HG02588 (cell line): ENCODE data around the gene CLK1.
"Not testable (repeated sequence)": the region's sequence is repeated elsewhere in the genome, so short reads cannot be mapped to it uniquely, and the experiment has no call there.

Experiments used
- ATAC-seq: cut with Tn5 transposase; IDR thresholded peaks from one replicate; pipeline ENCODE4 v1.9.1; 2021; ENCODE audit warnings: mild to moderate bottlenecking, moderate library complexity; ENCODE audit not compliant: unreplicated experiment

Gene CLK1

DNA sequence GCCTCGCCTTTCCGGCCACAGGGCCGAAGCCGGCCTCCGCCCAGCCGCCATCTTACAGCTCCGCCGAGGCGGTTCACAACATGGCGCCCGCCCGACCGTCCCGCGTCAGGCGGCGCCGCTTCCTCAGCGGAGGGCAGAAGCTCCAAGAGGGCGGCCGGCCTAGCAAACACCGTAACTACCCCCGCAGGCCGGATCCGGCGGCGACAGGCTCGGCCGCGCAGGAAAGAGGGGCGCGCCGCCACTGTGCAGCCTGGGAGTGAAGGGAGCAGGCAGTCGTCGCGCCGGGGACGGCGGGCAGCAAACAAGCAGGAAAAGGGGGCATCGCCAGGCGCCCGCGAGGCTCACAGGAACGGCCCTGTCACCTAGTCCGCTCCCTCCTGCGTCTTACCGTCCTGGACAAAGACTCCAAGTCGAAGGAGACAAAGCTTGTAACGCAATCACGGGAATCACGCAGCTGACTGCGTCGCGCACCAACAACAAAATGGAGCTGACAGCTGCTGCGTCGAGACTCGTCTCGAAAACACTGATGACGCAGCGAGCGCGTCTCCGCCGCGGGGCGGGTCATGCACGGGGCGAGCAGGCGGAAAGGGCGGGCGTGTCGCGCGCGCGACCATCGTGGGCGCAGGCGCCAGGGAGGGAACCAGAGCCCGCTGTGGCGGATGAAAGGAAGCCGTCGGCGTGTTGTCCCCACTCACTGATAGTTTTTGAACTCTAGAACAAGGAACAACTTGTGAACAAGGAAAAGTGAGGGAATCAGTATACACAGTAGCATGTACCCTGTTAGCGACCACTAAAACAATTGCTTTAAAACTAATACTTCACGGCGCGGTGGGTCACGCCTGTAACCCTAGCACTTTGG, at the start of gene CLK1:
CLK1 (minus strand) TSS at position 483 of the 859 bp plus-strand sequence. CDS start 2,796 bp downstream, outside the sequence.
- ATAC-seq = peak; percentile 83

DNA sequence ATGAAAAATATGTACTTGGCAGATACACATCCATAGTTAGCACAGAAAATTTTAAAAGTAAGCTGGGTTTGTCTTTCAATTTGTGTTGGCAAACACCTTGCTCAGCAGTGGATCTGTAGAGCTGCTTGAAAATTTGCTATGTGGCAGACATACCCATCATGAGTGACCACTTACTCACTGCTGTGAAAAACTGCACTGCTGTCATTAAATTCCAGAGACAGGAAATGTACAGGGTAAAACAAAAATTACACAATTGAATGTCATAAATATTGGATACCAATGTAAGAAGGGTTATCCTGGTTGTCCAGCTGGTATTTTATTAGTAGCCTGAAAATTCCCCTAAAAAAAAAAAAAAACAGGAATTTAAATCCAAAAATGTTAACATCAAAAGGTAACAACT, 49.2 kb upstream of the CLK1 start:
- ATAC-seq = no peak

DNA sequence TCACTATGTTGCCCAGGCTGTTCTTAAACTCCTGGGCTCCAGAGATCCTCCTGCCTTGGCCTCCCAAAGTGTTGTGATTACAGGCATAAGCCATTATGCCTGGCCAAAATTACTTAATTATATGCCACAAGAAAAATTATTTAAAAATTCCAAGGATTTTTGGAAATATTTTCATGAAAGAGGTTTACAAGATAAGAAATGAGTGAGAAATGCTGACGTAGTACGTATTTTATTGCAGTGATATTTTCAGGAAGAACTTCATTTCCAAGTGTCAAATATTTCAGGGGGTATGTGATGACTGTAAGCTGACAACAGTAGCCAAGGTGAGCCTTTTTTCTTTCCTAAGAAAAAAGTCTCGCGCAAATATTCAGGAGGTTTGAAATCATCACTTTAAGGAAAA, 45.5 kb upstream of the CLK1 start:
- ATAC-seq = no peak

DNA sequence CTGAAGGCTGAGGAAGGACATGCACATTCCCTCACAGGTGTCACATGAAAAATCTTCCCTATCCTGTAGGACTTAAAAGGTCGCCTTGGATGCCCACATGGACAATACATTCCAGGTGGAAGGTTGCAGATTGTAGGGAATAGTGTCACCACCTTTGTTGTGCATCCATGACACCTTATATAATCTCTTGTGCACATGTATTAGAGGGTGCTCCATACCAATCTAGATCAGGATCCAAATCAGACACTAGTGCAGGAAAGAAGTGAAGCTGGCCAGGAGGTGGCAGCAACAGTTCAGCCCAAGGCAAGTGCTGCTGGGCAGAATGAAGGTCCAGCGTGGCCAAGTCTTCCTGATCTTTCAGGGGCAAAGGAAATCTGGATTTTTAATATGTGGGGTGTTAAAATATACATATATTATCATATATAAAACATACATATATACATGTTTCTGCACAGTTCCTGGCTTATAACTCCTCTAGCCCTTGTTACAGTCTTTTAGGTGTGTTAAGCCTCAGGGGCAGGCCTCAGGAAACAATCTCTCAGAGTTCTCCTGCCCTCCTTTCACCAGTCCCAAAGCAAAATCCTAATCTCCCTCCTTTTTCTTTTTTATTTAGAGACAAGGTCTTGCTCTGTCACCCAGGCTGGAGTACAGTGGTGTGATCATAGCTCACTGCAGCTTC, 41.3 kb upstream of the CLK1 start:
- no peak for ATAC-seq

DNA sequence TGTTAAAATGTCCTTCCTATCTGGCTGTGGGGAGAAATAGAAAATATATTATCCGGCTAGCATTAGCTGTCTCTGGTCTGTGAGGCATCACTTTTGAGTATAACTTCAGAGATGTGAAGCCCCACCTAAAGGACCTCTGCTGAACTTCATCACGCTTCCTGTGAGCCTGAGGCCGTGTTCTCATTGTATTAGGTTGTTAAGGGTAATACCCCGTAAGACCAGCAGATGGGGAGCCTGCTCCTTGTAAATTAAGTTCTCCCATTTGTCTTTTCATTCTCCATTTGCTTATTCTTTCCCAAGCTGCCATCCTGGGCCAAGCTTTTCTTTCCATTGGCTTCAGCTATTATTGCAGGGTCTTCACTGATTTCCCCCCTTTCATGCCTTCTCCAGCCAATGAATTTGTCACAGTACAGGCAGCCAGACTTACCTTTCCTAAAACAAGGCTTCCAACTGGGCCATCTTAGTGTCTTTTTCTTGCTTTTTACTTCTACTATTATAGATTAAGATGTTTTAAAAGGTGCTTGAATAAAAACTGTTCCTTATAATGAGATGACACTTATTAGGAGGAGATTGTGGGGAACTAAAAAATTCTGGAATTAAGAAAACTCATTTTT, 37.1 kb upstream of the CLK1 start:
- peak; percentile 93 for ATAC-seq

DNA sequence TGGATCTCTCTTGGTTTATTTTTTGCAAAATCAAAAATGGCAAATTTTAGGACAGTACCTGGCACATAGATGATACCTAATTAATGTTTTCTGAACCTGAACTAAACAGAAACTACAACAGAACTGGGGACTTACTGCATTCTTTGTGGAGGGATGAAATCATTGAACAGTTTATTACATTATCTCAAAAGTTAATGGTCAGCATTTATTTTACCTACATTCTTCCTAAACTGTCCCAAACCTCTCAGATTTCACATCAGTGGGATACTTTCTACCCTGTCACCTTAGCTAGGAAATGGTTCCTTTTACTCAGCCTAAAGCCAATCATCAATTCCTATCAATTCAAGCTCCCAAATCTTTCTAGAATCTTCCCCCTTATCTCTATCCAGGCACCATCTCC, 35.0 kb upstream of the CLK1 start:
- no peak for ATAC-seq

DNA sequence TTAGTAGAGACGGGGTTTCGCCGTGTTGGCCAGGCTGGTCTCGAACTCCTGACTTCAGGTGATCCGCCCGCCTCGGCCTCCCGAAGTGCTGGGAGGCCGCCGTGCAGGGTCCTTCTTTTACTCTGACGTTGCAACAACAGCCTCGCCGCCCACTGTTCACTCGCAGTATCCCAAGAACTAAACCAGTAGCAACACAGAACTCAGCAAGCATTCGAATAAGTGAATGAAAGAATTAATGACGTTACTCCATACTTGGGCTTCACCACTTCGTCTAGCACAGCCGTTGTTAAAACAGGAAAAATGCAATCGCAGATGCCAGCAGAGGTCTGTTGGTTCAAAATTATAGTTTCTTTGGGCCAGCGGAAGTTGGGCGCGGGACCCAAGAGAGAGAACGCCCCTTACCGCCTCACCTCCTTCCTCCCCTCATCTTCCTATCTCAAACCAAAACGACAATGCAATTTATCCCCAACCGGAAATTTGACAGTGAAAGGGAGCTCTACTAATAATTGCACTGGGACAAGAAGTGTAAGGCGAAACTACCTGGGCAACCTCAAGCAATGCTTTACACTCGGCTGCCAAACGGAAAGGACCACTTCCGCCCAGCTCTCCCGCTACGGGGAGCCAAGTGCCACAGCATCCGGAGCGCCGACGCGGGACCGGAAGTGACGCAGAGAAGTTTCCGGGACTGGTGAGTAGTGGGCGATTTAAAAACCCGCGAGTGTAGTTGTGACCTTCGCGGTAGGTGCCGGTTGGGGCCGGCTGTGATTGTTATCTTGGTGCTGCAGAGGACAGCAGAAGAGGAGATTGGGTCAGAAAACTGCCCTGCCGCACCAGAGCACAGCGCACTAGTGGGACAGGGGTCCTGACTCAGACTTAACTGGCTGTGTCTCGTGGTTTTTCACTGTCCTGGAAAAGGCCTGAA, 24.5 kb upstream of the CLK1 start, which contains the start of the genes NIF3L1 and PPIL3:
NIF3L1 (plus strand) TSS at position 668 of the 922 bp plus-strand sequence. CDS start 2,573 bp downstream, outside the sequence.
PPIL3 (minus strand) TSS at position 374 of the 922 bp plus-strand sequence. CDS start 1,462 bp downstream, outside the sequence.
- ATAC-seq = peak; percentile 84

DNA sequence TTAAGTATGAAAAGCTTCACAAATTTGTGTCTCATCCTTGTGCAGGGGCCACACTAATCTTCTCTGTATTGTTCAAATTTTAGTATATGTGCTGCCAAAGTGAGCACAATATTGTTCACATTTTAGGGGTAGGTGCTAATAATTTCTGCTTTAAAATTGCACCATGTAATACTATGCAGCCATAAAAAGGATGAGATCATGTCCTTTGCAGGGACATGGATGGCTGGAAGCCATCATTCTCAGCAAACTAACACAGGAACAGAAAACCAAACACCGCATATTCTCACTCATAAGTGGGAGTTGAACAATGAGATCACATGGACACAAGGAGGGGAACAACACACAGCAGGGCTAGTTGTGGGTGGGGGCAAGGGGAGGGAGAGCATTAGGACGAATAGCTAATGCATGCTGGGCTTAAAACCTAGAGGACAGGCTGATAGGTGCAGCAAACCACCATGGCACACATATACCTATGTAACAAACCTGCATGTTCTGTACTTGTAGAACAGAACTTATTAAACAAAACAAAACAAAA, 17.3 kb upstream of the CLK1 start:
- not testable (repeated sequence) for ATAC-seq

DNA sequence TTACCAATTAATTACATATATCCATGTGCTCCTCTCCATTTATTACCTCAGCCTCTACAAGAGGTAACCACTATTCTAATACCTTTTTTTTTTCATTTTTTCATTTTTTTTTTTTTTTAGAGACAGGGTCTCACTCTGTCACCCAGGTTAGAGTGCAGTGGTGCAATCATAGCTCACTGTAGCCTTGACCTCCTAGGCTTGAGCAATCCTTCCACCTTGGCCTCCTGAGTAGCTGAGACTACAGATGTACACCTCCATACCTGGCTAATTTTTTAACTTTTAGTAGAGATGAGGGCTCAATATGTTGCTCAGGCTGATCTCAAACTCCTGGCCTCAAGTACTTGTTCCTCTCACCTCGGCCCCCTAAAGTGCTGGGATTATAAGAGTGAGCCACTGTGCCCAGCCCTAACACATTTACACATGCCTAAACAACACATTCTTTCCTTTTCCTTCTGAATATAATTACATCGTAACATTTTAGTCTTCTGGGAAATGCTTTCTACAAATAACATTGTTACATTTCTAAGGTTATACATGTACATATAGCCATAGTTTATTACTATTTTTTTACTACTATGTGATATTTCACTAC, 13.9 kb upstream of the CLK1 start:
- no peak for ATAC-seq

DNA sequence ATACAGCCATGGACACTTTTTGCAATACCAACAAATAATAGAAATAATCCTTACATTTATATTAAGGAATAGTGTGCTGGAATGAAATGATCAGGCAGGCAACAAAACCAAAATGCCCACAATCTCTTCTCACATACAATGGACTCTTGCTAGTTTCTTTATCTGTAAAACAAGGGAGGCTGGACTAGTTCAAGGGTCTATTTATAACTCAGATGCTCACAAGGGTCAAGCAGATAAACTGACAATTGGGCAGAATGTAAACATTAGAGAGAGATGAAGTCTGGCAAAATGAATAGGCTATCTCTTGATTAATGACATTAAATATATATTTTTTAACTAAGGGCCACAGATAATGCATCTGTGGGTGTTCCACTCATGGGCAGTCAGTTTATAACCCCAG, 13.0 kb upstream of the CLK1 start:
- no peak for ATAC-seq

DNA sequence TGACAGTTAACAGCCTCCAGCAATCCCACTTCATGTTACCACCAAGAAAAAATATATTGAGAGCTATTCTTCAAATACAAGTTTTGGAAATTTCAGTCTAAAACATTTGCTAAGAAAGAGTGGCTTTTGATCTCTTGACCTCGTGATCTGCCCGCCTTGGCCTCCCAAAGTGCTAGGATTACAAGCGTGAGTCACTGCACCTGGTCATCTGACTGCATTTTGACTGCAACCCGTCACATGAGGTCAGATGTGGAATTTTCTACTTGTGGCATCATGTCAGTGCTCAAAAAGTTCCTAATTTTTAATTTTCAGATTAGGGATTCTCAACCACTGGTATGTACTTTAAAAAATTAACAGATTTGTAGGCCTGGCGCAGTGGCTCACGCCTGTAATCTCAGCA, 9.1 kb upstream of the CLK1 start:
- no peak for ATAC-seq

DNA sequence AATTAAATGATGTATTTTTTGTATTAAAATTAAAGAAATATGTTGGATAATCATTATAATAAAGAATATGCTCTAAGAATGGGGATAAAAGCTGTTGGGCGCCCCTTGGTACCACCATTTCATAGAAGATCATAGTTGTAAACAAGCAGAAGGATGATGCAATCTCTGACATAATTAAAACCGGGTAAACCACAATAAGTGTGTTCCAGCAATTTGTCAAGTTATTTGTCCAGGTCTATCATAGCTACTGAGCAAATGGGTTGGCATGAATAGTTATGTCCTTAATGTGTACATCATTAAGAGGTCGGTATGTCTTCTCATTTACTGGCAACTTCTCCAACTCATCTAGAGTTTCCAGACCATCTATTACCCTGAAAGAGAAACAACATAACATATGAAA, 6.7 kb upstream of the CLK1 start:
- ATAC-seq = no peak

DNA sequence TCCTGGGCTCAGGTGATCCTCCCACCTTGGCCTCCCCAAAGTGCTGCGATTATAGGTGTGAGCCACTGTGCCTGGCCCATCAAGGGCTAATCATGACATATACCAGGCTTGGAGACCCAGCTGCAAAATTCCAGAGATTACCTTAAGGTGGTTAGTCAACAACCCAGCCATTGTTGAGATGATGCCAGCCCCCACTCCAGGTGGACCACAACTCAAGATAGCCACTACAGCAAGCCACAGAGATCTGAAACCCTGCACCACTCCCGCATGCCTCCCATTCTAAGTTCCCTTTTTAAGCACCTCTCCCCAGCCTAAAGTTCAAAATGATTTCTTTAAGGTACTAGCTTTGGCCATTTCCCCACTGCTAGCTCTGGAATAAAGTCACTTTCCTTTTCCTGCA, 4.6 kb upstream of the CLK1 start:
- no peak for ATAC-seq

DNA sequence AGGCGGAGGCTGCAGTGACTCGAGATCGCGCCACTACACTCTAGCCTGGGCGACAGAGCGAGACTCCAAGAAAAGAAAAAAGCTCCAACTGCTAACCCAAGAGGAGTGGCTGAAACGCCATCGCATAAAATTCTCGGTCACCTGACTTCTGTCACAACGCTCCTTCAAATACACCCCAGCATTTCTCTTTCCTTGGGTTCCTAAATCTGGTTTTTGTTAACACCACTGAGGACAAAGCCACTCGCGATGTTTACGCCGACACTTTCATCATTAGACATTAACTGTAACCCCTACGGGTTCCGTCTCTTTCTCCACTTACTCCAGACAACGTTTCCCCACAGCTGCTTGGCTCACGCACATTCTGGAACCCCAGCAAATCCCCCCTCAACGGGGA, 679 bp downstream of the CLK1 start:
- no peak for ATAC-seq

DNA sequence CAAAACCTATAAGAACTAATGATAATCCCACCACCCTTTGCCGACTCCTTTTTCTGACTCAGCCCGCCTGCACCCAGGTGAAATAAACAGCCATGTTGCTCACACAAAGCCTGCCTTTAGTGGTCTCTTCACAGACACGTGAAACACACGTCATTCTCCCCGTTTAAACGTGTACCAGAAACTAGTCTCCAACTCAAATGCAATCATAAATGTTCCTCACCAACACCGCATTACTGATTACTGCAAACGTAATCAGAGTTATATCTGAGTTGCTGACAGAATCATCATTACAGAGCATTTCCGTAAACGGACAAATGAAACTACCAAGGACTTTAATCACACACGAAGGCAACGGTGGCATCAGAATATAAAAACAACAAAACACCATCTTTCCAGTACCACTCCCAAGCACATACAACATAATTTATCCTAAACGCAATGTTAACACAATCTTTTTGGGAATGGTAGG, 1.9 kb downstream of the CLK1 start:
- ATAC-seq = no peak

DNA sequence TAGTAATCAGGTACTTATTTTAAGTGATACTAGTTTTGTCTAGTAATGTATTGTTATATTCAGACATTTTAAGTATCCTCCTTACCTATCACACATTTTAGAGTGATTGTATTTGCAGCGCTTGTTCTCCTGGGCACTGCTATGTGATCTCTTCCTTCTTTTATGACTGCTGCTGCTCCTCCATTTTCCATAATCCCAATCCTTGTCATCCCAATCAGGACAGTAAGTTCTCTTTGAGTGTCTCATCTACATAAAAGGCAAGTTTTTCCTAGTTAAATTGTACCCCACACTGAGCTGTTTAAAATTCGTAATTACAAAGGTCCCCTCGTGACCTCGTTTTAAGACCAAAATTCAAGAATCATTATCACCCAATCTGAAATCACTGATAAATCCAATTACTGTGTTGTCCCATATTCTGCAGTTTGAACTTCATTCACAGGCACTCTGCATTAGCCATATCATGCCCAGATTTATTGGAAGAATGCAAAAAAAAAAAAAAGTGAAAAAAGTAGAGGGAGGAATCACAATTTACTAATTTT, 2.8 kb downstream of the CLK1 start:
- no peak for ATAC-seq

DNA sequence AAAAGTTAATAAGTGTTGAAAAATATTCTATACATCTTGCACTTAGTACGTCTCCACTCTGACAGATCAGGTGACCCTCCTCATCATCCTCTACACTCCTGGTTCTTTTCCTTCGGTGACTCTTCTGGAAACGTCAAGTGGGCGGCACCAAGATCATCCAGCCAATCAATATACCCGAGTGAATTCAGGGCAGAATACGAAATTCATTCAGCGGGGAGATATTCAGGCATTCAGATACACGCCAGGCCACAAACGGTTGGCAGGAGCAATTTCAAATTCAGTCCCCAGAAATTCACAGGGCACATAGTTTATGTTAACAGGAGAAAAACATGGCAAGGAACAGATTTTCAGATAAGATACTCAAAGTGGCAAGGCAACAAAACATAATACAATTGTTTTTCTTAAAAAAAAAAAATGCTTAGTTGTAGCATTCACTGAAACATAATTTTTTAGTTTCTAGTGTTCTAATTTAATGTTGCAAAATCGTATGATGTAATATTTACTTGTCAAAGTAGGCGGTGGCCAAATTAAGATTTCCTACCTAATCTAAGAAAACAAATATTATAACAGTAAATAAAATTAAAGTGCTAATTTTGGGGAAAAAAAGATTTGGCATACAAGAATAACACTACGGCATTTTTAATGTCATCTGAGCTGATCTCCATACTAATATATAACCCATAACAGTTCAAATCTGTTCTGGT, 4.2 kb downstream of the CLK1 start:
- no peak for ATAC-seq

DNA sequence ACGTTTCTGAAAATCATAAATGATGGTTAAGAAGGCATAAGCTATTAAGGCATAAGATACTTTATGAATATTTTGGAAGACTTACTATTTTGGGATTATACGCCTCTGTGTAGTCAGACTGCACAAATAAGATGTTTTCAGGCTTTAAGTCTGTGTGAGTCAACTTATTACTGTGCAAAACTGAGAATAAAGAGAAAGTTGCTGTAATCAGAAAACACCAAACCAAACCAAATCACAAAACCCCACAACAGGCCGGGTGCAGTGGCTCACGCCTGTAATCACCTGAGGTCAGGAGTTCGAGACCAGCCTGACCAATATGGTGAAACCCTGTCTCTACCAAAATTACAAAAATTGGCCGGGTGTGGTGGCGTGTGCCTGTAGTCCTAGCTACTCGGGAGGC, 7.7 kb downstream of the CLK1 start:
- ATAC-seq = no peak

DNA sequence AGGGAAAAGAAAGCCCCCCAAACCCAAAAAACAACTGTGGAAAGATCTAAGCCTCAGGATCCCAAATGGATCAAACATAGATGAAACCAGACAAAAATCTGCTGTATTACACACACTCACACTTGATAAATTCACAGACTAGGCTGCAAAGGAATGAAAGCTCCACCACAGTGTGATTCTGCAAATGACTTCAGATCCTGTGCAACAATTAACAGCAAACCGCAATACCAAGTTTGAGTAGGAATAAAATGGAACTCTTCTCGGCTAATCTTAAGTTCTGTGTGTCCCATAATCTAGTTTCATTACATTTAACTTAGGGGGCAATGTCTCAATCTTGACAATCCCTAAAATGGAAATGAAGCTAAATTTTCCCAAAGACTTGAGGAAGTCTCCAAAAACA, 11.9 kb downstream of the CLK1 start:
- ATAC-seq = no peak
